Activated CD8-positive, alpha-beta memory T cell treated with anti-CD3 and anti-CD28 coated beads for 4 hours (primary cell): Measurements from ENCODE around the gene HNRNPA3.
A peak's percentile ranks its signal among the peaks of the same experiment; 100 is the strongest.
"Not testable (repeated sequence)": the region's sequence is repeated elsewhere in the genome, so short reads cannot be mapped to it uniquely, and the experiment has no call there.

Experiments
- DNase-seq, 2 donors: peaks; one replicate each; pipeline ENCODE4 v3.0.0-alpha.2; 2020; ENCODE audit warnings: low read depth in 2 of 2

HNRNPA3 gene

GRCh38 chr2:177212106-177212890 is at the start of gene HNRNPA3:
HNRNPA3 (plus strand) TSS chr2:177212794; CDS start chr2:177212800, 6 bp downstream.
- peak; percentile 99 for DNase-seq

- no peak for DNase-seq
Measured at GRCh38 chr2:177164131-177164530, 48.5 kb upstream of the HNRNPA3 start.

GRCh38 chr2:177164584-177165052 is 48.0 kb upstream of the HNRNPA3 start:
- peak; percentile 50 to 61 for DNase-seq

GRCh38 chr2:177165061-177165583 is 47.5 kb upstream of the HNRNPA3 start:
- no peak for DNase-seq

GRCh38 chr2:177165721-177166711 is 46.6 kb upstream of the HNRNPA3 start:
- no peak for DNase-seq

GRCh38 chr2:177169810-177170514 is 42.6 kb upstream of the HNRNPA3 start:
- no peak for DNase-seq

- no peak for DNase-seq
Measured at GRCh38 chr2:177171418-177171865, 41.2 kb upstream of the HNRNPA3 start.

- DNase-seq: no peak
Measured at GRCh38 chr2:177172034-177172880, 40.3 kb upstream of the HNRNPA3 start.

GRCh38 chr2:177174486-177174885 is 38.1 kb upstream of the HNRNPA3 start:
- DNase-seq: no peak

- no peak for DNase-seq
Measured at GRCh38 chr2:177175917-177176668, 36.5 kb upstream of the HNRNPA3 start.

- no peak for DNase-seq
Measured at GRCh38 chr2:177178797-177179196, 33.8 kb upstream of the HNRNPA3 start.

GRCh38 chr2:177179227-177179626 is 33.4 kb upstream of the HNRNPA3 start:
- no peak for DNase-seq

- DNase-seq: not testable (repeated sequence)
Measured at GRCh38 chr2:177179671-177180070, 32.9 kb upstream of the HNRNPA3 start.

- DNase-seq: no peak
Measured at GRCh38 chr2:177180269-177181000, 32.2 kb upstream of the HNRNPA3 start.

GRCh38 chr2:177183860-177184259 is 28.7 kb upstream of the HNRNPA3 start:
- DNase-seq: no peak

GRCh38 chr2:177184606-177185005 is 28.0 kb upstream of the HNRNPA3 start:
- no peak for DNase-seq

- not testable (repeated sequence) for DNase-seq
Measured at GRCh38 chr2:177186038-177186437, 26.6 kb upstream of the HNRNPA3 start.

- no peak for DNase-seq
Measured at GRCh38 chr2:177187631-177188312, 24.8 kb upstream of the HNRNPA3 start.
